GM12878 (cell line): ENCODE measurements around the gene YTHDC1.

Experiments
- CTCF ChIP-seq, 3 experiments: IDR thresholded peaks in 2 of 3; conservative IDR thresholded peaks in 1 of 3; 2 replicates each; pipeline ENCODE4 v1.5.1; 2011; ENCODE audit warnings: low read depth in 3 of 3, low read length in 3 of 3, mild to moderate bottlenecking in 3 of 3, control low read depth in 2 of 3, moderate library complexity in 2 of 3, inconsistent platforms in 1 of 3, mixed read lengths in 1 of 3; ENCODE audit not compliant: control insufficient read depth in 2 of 3, insufficient read depth in 1 of 3; ENCODE audit errors: extremely low read depth in 1 of 3
- EZH2 ChIP-seq: IDR thresholded peaks from 2 replicates; pipeline ENCODE4 v1.6.1; 2012; ENCODE audit warnings: low read depth, mild to moderate bottlenecking, control low read depth, inconsistent platforms, low read length, borderline replicate concordance; ENCODE audit not compliant: control insufficient read depth
- JUNB ChIP-seq: IDR thresholded peaks from 2 replicates; pipeline ENCODE4 v1.6.1; 2016; ENCODE audit warnings: antibody characterized with exemption, mild to moderate bottlenecking
- KDM1A ChIP-seq: fragments of 200-600 bp; sonication (generic); IDR thresholded peaks from 2 replicates; pipeline ENCODE4 v1.6.1; 2016; ENCODE audit warnings: borderline replicate concordance
- MXI1 ChIP-seq: fragments of 150-350 bp; IDR thresholded peaks from 2 replicates; pipeline ENCODE4 v1.6.1; 2011; ENCODE audit warnings: low read depth, mild to moderate bottlenecking, inconsistent platforms, low read length, improper control_type of control experiment
- POLR2AphosphoS2 ChIP-seq: IDR thresholded peaks from 2 replicates; pipeline ENCODE4 v1.6.1; 2011; ENCODE audit warnings: low read depth, mild to moderate bottlenecking, low read length, improper control_type of control experiment, moderate library complexity
- RUNX3 ChIP-seq: IDR thresholded peaks from 2 replicates; pipeline ENCODE4 v1.6.1; 2012; ENCODE audit warnings: low read length, inconsistent platforms

DNA sequence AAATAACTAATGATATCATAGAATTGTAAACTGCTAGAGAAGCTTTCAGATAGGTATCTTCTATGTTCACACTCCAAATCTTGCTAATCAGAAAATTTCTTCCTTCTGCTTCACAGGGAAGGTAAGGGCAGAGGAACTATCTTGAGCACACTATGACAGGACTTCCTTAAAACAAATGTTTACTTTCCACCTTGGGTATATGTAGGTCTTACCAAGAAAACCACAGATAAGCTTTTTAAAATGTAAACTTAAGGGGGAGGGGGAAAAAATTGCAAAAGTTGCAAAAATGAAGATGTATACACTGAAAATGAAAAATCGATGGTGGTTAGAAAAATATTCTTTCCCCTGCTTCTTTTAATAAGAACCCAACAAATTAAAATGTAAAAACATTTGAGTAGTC, 30.9 kb downstream of the YTHDC1 start:
- TF ChIP-seq JUNB (no peak), KDM1A (no peak), CTCF (IDR thresholded peaks at IDR 0.05 in 2 of 3, conservative IDR thresholded peaks at IDR 0.05 in 1 of 3; ENCODE audit: control insufficient read depth in 2 of 3, extremely low read depth in 1 of 3, insufficient read depth in 1 of 3, low read depth in 3 of 3, low read length in 3 of 3) (no peak), EZH2 (no peak), RUNX3 (no peak), MXI1 (no peak), POLR2AphosphoS2 (no peak)
